Aorta (tissue), 5 donors: Measurements from ENCODE around the gene PRDM10. TPM values are rescaled to one million over a fixed set of nuclear protein-coding genes. Genes with fewer than 3 reads are reported as not detected.

ENCODE experiments used
- ATAC-seq: fragments of 200-7000 bp; cut with Tn5 transposase; one replicate; pipeline ENCODE4 v1.9.1; 2022; ENCODE audit warnings: moderate library complexity; ENCODE audit not compliant: low FRiP score
- DNase-seq, 2 donors: peaks; one replicate each; pipeline ENCODE4 v3.0.0-alpha.2; 2020
- H3K27ac ChIP-seq, 2 donors: one replicate each; pipeline ENCODE4 v1.5.1; 2013; ENCODE audit warnings: low read length in 2 of 2, mild to moderate bottlenecking in 2 of 2, moderate library complexity in 2 of 2, control low read depth in 1 of 2, inconsistent platforms in 1 of 2, low read depth in 1 of 2
- H3K27me3 ChIP-seq, 2 donors: one replicate each; pipeline ENCODE4 v1.6.1; 2013; ENCODE audit warnings: control low read depth in 1 of 2, low read length in 1 of 2, mild to moderate bottlenecking in 1 of 2, moderate library complexity in 1 of 2; ENCODE audit not compliant: insufficient read depth in 2 of 2, control insufficient read depth in 1 of 2
- H3K36me3 ChIP-seq, 2 donors: one replicate each; pipeline ENCODE4 v1.6.1; 2013; ENCODE audit warnings: control low read depth in 1 of 2, low read length in 1 of 2, mild to moderate bottlenecking in 1 of 2; ENCODE audit not compliant: insufficient read depth in 2 of 2, control insufficient read depth in 1 of 2
- H3K4me1 ChIP-seq, 2 donors: one replicate each; pipeline ENCODE4 v1.6.1; 2013; ENCODE audit warnings: low read length in 2 of 2, control low read depth in 1 of 2, mild to moderate bottlenecking in 1 of 2, moderate library complexity in 1 of 2; ENCODE audit not compliant: insufficient read depth in 2 of 2, control insufficient read depth in 1 of 2
- H3K4me3 ChIP-seq, 2 donors: one replicate each; pipeline ENCODE4 v1.5.1; 2013; ENCODE audit warnings: low read length in 2 of 2, control low read depth in 1 of 2, mild to moderate bottlenecking in 1 of 2
- H3K9me3 ChIP-seq: one replicate; pipeline ENCODE4 v1.6.1; 2013; ENCODE audit warnings: mild to moderate bottlenecking, low read length; ENCODE audit not compliant: control insufficient read depth
- WGBS, 2 donors: extraction: QIAGEN DNeasy Blood & Tissue Kit; methylation state at CpG; one replicate each; pipeline ENCODE4 v1.1.7; 2013; 5-methylcytosine and 5-hydroxymethylcytosine counted together
- intact Hi-C, 2 donors: fragments of 100-400 bp; cut with DNase I; formaldehyde crosslinking; loops; one replicate each; pipeline versions ENCODE4 v1.14.2 to v1.15.0; 2022
- polyA plus RNA-seq, 2 donors: library from polyadenylated mRNA; stranded (reverse); fragments of 200-250 nt; gene quantifications; one replicate each; pipeline ENCODE4 v1.2.3, GENCODE V29; 2013
- total RNA-seq, 2 donors: library from RNA; stranded (reverse); fragmentation: NEBNext Ultra II Directional; extraction: Animal tissue kit (Norgen Biotek cat#: 25700); gene quantifications; one replicate each; pipeline ENCODE4 v1.2.1, GENCODE V29; 2021
- donor health status: healthy with polysubstance abuse.
- donor health status: Bipolar disorder and iron deficiency.
- donor health status: DM: no; HTN: no; CAD: no.
- donor health status: DM: no; HTN: no; CAD: no.
- donor health status: DM: yes; HTN: yes; CAD: no.

PRDM10 gene
- total and polyA plus RNA-seq, 4 donors, result 1.5 to 14.9 (median 5.1) TPM

DNA sequence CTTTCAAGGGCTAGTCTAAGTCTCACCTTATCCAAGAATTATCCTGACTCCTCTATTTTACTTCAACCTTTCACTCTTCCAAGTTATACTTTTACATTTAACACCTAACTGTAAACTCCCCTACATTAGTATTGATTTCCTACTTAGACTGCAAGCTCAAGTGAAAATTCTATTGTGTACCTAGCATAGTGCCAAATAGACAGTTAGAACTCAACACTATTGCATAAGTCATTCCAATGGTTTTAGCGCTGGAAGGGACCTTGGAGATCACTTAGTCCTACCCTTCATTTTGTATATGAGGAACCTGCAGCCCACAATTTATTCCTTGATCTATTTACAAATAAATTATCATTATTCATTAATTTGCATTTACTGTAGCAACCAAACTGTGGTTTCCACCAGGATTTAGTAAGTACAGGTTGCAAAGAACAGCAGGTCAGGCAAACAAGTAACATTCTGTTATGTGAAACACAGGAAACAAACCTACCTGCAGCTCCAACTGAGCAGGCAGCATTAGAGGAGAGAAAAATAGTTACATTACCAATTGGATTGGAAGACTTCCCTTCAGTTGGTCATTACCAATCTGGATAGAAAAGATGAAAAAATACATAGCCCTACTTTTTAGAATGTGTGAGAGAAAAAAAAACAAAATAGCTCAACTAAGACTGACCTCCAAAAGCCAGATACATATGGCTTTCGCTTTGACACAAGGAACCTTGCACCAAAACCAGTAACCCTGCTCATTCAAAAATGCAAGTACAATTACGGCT, 73.5 kb downstream of the PRDM10 start:
- H3K4me3 ChIP-seq, result no peak overlapping the region
- no peaks in the 10 kb centered on the region for H3K9me3 ChIP-seq
- no peaks in the 10 kb centered on the region for H3K4me1 ChIP-seq
- ATAC-seq (no peak), DNase-seq (no peak)
- intact Hi-C loops, result loop anchor here in 1 of 2 donors (10.0 kb wide), 1 partner anchor 136 kb away; the partner anchor contains the start of gene APLP2
- no peaks in the 10 kb centered on the region for H3K27me3 ChIP-seq
- H3K36me3 ChIP-seq, result peaks cover 0 to 3% of the 10 kb centered on the region in 2 donors
- no peak overlapping the region for H3K27ac ChIP-seq
- 94 to 95% methylated on average over 3 of the region's 3 CpGs for WGBS, 2 donors

DNA sequence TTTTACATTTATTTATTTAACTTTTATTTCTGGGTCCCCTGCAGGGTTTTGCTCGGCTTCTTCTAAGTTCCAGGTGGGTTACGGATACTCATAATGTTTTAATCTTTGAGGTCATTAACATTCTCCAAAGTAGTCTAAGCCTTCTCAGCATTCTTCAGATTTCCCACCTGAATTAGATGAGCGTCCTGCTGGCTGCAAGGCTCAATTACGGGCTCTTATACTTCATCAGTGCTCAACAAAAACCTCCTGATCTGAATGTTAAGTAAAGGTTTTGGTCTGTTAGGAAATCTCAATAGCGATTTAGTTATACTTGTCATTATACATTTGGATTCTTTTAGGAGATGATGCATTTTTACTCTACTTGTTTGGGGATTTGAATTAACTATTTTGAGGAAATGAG, 80.0 kb downstream of the PRDM10 start:
- Histone ChIP-seq H3K27ac (no peak overlapping the region), H3K4me3 (no peak overlapping the region), H3K4me1 (no peaks in the 10 kb centered on the region), H3K36me3 (peaks cover 0 to 3% of the 10 kb centered on the region in 2 donors), H3K27me3 (no peaks in the 10 kb centered on the region), H3K9me3 (no peaks in the 10 kb centered on the region)
- DNase-seq (no peak), ATAC-seq (no peak)
- 90 to 97% methylated on average over 5 of the region's 5 CpGs for WGBS, 2 donors
- intact Hi-C loops, result loop anchor here (2.0 to 10.0 kb wide), 2 partner anchors 142 to 208 kb away; partner anchors contain the start of gene APLP2 (in 1 of the 2)

- 94 to 96% methylated on average over 22 of the region's 22 CpGs for WGBS, 2 donors
- intact Hi-C loops, result no loop called here
- ATAC-seq (no peak), DNase-seq (no peak)
- Histone ChIP-seq H3K9me3 (no peaks in the 10 kb centered on the region), H3K36me3 (peaks cover 7 to 9% of the 10 kb centered on the region in 2 donors), H3K27me3 (no peaks in the 10 kb centered on the region), H3K4me1 (no peaks in the 10 kb centered on the region), H3K4me3 (no peak overlapping the region), H3K27ac (no peak overlapping the region)
Observed at GRCh38 chr11:129918361-129918760, 84.3 kb downstream of the PRDM10 start.

DNA sequence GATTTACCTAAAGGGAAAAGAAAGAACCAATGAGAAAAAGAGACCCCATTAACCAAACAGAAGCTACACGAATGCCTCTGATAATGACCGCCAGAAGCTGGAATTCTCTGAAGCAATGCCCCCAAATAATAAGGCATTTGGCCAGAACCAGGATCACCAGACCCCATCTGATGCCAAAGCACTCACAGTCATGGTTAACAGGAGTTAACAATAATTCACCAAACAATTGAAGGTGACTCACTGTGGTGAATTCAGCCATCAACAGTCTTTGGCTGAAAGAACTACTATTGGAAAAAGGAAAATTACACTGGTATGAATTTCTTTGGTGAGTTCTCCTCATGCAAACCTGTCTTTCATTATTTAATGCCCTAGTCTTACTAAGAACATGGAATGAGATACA, 85.4 kb downstream of the PRDM10 start:
- H3K4me1 ChIP-seq, result no peaks in the 10 kb centered on the region
- no peak for ATAC-seq
- H3K36me3 ChIP-seq, result peaks cover 7 to 9% of the 10 kb centered on the region in 2 donors
- no peak for DNase-seq
- H3K27ac ChIP-seq, result no peak overlapping the region
- no peak overlapping the region for H3K4me3 ChIP-seq
- H3K9me3 ChIP-seq, result no peaks in the 10 kb centered on the region
- no peaks in the 10 kb centered on the region for H3K27me3 ChIP-seq
- 88% methylated on average over 2 of the region's 2 CpGs for WGBS, 2 donors
- intact Hi-C loops, result no loop called here

GRCh38 chr11:129911298-129911697, 91.3 kb downstream of the PRDM10 start:
- no peaks in the 10 kb centered on the region for H3K9me3 ChIP-seq
- WGBS, 2 donors, result 58 to 63% methylated on average over 3 of the region's 3 CpGs
- H3K27me3 ChIP-seq, result no peaks in the 10 kb centered on the region
- no peak for DNase-seq
- intact Hi-C loops, result no loop called here
- ATAC-seq, result no peak
- H3K4me3 ChIP-seq, result no peak overlapping the region
- H3K4me1 ChIP-seq, result no peaks in the 10 kb centered on the region
- H3K36me3 ChIP-seq, result peaks cover 3 to 10% of the 10 kb centered on the region in 2 donors
- no peak overlapping the region for H3K27ac ChIP-seq

DNA sequence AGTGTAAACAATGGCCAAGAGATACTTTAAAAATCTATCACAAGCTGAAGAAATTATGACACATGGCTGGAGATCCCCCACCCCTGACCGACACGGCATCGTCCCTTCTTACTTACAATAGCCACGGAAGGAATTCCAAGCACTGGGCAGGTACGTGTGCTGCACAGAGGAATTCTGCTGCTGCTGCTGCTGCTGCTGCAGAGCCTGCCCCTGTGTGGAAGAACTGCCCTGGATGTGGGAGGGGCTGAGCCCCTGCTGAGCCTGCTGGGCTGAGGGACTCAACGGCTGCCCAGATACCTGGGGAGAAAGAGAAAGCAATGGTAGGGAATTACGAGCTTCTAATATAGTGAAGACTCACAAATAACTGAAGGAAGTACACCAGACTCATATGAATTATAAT, 92.3 kb downstream of the PRDM10 start:
- no peak for ATAC-seq
- Histone ChIP-seq H3K27me3 (no peaks in the 10 kb centered on the region), H3K27ac (no peak overlapping the region), H3K36me3 (peaks cover 6 to 9% of the 10 kb centered on the region in 2 donors), H3K4me3 (no peak overlapping the region), H3K4me1 (no peaks in the 10 kb centered on the region), H3K9me3 (no peaks in the 10 kb centered on the region)
- intact Hi-C loops, result no loop called here
- no peak for DNase-seq
- WGBS, 2 donors, result 93% methylated on average over 7 of the region's 7 CpGs

DNA sequence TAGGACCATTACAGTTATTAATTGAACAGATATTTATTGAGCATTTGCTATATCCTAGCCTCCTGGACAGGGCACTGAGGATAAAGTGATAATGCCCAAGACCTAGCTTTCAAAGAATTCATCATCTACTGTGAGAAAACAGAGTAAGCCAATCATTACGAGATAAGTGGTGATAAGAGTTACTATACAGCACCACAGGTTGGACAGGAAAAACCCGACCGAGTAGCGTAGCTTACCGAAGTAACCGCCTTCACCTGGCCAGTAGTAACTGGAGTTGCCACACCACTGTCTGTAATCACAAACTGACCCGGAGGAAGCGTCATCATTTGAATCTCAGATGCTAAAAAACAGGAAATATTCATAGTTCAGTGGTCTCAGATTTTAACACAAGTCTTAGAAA, 97.2 kb downstream of the PRDM10 start:
- no peaks in the 10 kb centered on the region for H3K4me1 ChIP-seq
- no peak overlapping the region for H3K27ac ChIP-seq
- H3K4me3 ChIP-seq, result no peak overlapping the region
- peaks cover 6 to 9% of the 10 kb centered on the region in 2 donors for H3K36me3 ChIP-seq
- no peaks in the 10 kb centered on the region for H3K9me3 ChIP-seq
- intact Hi-C loops, result no loop called here
- no peaks in the 10 kb centered on the region for H3K27me3 ChIP-seq
- 95 to 97% methylated on average over 8 of the region's 8 CpGs for WGBS, 2 donors
- DNase-seq (no peak), ATAC-seq (no peak)

DNA sequence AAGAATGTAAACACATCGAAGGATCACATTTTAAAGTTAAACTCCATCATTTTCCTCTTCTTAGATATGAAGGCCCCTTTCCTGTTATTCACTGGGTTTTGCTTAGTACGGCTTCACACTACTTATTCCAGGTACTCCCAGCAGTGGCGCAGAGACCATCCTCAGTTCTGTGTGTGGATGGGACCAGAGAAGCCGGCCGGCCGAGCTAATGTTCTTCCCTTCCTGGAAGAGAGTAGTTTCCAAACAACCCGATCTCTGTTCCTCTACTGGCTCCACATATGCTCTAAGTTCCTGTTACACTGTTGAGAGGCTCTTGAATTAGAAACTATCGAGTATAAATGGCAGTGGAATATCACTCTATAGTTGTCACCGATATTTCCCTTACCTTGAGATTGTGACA, 106.6 kb downstream of the PRDM10 start:
- Histone ChIP-seq H3K4me3 (peak overlapping the region; percentile 89 to 97), H3K27ac (peak overlapping the region in 1 of 2 donors; percentile 5), H3K4me1 (no peaks in the 10 kb centered on the region), H3K27me3 (no peaks in the 10 kb centered on the region), H3K36me3 (peaks cover 3 to 4% of the 10 kb centered on the region in 2 donors), H3K9me3 (no peaks in the 10 kb centered on the region)
- intact Hi-C loops, result no loop called here
- ATAC-seq (peak; percentile 44), DNase-seq (no peak)
- 72 to 75% methylated on average over 9 of the region's 9 CpGs for whole genome bisulfite sequencing, 2 donors
